ENCODE measurements around the gene PRPF8.
"Not testable (repeated sequence)": the region's sequence is repeated elsewhere in the genome, so short reads cannot be mapped to it uniquely, and the experiment has no call there.

PRPF8 gene

GRCh38 chr17:1713160-1713877 lies 28.7 kb upstream of the PRPF8 start:
- Histone ChIP-seq H3K36me3 (replicated peaks) (peaks cover 9% of the 10 kb centered on the region), H3K27me3 (ENCODE audit: low read depth) (no peaks in the 10 kb centered on the region), H3K4me1 (peaks cover 17% of the 10 kb centered on the region), H3K9me3 (no peaks in the 10 kb centered on the region), H3K4me3 (no peak overlapping the region)
- in situ Hi-C loops (cut with MboI; ENCODE audit: low sequenced_read_pairs) = loop anchor here (10.0 kb wide), 1 partner anchor 321 kb away; the partner anchor contains the start of gene DPH1
- no peak for DNase-seq (ENCODE audit: low spot score in 2 of 2)

- in situ Hi-C loops (cut with MboI; ENCODE audit: low sequenced_read_pairs) = loop anchor here (10.0 kb wide), 1 partner anchor 323 kb away; the partner anchor contains the start of gene DPH1
- DNase-seq (ENCODE audit: low spot score in 2 of 2) = no peak
These were observed 27.6 kb upstream of the PRPF8 start for GRCh38 chr17:1712271-1712670.

GRCh38 chr17:1711804-1712203 lies 27.1 kb upstream of the PRPF8 start:
- no peak for DNase-seq (ENCODE audit: low spot score in 2 of 2)
- Histone ChIP-seq H3K4me3 (no peak overlapping the region), H3K9me3 (no peaks in the 10 kb centered on the region), H3K4me1 (peaks cover 14% of the 10 kb centered on the region), H3K27me3 (ENCODE audit: low read depth) (no peaks in the 10 kb centered on the region), H3K36me3 (replicated peaks) (peaks cover 9% of the 10 kb centered on the region)
- in situ Hi-C loops (cut with MboI; ENCODE audit: low sequenced_read_pairs) = loop anchor here (10.0 kb wide), 1 partner anchor 323 kb away; the partner anchor contains the start of gene DPH1

More at GRCh38 chr17:1712271-1712670, 27.6 kb upstream of the PRPF8 start:
- H3K27me3 ChIP-seq (ENCODE audit: low read depth) = no peaks in the 10 kb centered on the region
- no peak overlapping the region for H3K4me3 ChIP-seq
- H3K4me1 ChIP-seq = peaks cover 14% of the 10 kb centered on the region
- H3K36me3 ChIP-seq (replicated peaks) = peaks cover 9% of the 10 kb centered on the region
- no peaks in the 10 kb centered on the region for H3K9me3 ChIP-seq

DNA sequence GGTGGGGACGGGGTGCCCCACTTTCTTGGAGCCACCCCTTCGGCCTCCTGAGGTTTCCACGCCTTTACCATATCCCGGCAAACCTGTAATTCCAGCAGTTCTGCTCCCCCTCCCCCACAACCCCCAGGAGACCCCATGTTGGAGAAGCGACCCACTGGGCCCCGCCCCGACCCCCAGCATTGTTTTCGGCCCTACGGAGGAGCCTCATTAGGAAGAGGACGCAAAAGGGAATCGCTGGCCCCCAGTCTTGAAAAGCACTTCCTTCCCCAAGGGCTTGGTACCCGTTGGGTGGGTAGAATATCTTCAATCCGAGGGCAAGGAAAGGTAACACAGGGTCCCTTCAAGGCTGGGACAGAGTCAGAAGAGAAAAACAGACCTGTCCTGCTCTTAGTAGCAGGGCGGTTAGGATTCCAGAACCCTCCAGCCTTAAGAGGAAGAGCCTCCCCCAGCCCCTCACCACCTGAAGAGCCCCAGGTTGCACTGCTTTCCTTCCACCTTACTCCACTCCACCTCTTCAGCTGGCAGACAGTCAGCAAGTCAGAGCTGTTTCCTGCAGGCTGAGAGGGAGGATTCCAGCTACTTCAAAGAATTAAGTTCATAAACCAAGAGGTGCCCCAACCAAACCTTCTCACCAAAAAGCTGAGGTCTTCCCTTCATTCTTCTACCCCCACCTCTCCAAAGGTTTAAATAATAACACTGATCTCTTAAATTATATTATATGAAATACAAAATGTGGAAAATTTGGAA lies 26.3 kb upstream of the PRPF8 start:
- H3K4me1 ChIP-seq = peaks cover 14% of the 10 kb centered on the region
- no peak for DNase-seq (ENCODE audit: low spot score in 2 of 2)
- in situ Hi-C loops (cut with MboI; ENCODE audit: low sequenced_read_pairs) = loop anchor here (10.0 kb wide), 1 partner anchor 324 kb away; the partner anchor contains the start of gene DPH1
- peaks cover 9% of the 10 kb centered on the region for H3K36me3 ChIP-seq (replicated peaks)
- no peaks in the 10 kb centered on the region for H3K27me3 ChIP-seq (ENCODE audit: low read depth)
- H3K9me3 ChIP-seq = no peaks in the 10 kb centered on the region
- H3K4me3 ChIP-seq = peak overlapping the region; percentile 55

DNA sequence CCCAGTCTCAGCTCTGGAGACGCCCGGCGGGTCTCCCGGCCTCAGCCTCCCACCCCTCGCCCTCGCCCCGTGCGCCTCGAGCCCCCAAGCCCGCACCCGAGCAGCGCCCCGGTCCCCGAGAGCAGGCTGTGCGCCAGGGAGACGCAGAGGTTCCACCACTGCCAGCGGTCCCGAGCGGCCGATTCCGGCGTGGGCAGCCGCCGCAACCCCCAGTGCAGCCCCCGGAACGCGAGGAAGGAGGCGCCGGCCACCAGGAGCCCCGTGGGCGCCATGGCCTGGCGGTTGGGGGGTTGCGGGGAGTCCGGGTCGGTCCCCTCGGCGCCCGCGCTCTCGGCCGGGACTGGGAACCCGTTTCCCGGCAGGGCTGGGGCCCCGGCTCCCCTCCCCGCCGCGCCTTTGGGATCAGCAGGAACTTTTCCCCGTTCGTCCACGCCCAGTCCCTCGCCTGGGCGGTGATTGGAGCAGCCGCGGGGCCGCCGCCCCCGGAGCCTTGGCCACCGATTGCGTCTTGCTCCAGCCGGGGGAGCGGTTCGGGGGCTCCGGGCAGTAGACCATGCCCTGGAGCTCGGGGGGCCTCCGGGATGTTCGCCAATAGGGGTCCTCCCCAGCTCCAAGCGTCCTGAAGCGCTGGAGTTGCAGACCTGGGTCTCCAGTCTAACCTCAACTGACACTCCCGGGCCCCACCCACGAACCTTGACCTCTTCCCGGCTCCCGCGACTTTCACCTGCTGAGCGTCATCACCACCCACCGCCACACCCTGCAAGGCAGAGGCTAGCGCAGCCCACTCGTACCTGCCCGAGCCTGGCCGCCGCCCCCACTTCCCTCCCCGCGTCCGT lies 25.5 kb upstream of the PRPF8 start, which contains the start of gene TLCD2:
Gene TLCD2 (minus strand): TSS at position 407 of the 836 bp plus-strand sequence. CDS start 135 bp downstream, at position 272.
- no peaks in the 10 kb centered on the region for H3K27me3 ChIP-seq (ENCODE audit: low read depth)
- in situ Hi-C loops (cut with MboI; ENCODE audit: low sequenced_read_pairs) = loop anchor here (10.0 kb wide), 1 partner anchor 325 kb away; the partner anchor contains the start of gene DPH1
- peak; percentile 64 to 83 for DNase-seq (ENCODE audit: low spot score in 2 of 2)
- H3K4me3 ChIP-seq = peak within 1 kb of the TSS; percentile 55
- no peaks in the 10 kb centered on the region for H3K9me3 ChIP-seq
- H3K4me1 ChIP-seq = peaks cover 14% of the 10 kb centered on the region
- peaks cover 9% of the 10 kb centered on the region for H3K36me3 ChIP-seq (replicated peaks)

GRCh38 chr17:1709403-1709951 lies 24.8 kb upstream of the PRPF8 start:
- H3K4me1 ChIP-seq = peaks cover 9% of the 10 kb centered on the region
- no peaks in the 10 kb centered on the region for H3K9me3 ChIP-seq
- DNase-seq (ENCODE audit: low spot score in 2 of 2) = peak in 1 of 2 experiments; percentile 31
- no peaks in the 10 kb centered on the region; the same call in 1 of the 2 replicates for H3K27me3 ChIP-seq (ENCODE audit: low read depth)
- peaks cover 9% of the 10 kb centered on the region for H3K36me3 ChIP-seq (replicated peaks)
- H3K4me3 ChIP-seq = peak overlapping the region; percentile 55
- in situ Hi-C loops (cut with MboI; ENCODE audit: low sequenced_read_pairs) = no loop called here

- H3K4me1 ChIP-seq; DNase-seq (ENCODE audit: low spot score in 2 of 2); H3K27me3 ChIP-seq (ENCODE audit: low read depth); H3K36me3 ChIP-seq (replicated peaks); in situ Hi-C loops (cut with MboI; ENCODE audit: low sequenced_read_pairs); H3K9me3 ChIP-seq; H3K4me3 ChIP-seq: not testable (repeated sequence)
These were observed 24.2 kb upstream of the PRPF8 start for GRCh38 chr17:1708791-1709346.

GRCh38 chr17:1707107-1707506 lies 22.4 kb upstream of the PRPF8 start:
- H3K4me1 ChIP-seq = no peaks in the 10 kb centered on the region; the same call in 1 of the 2 replicates
- in situ Hi-C loops (cut with MboI; ENCODE audit: low sequenced_read_pairs) = no loop called here
- no peaks in the 10 kb centered on the region; the same call in 1 of the 2 replicates for H3K36me3 ChIP-seq (replicated peaks)
- no peak overlapping the region for H3K4me3 ChIP-seq
- H3K9me3 ChIP-seq = no peaks in the 10 kb centered on the region
- DNase-seq (ENCODE audit: low spot score in 2 of 2) = no peak
- H3K27me3 ChIP-seq (ENCODE audit: low read depth) = no peaks in the 10 kb centered on the region; the same call in 1 of the 2 replicates

- H3K27me3 ChIP-seq (ENCODE audit: low read depth) = no peaks in the 10 kb centered on the region; the same call in 1 of the 2 replicates
- in situ Hi-C loops (cut with MboI; ENCODE audit: low sequenced_read_pairs) = no loop called here
- H3K9me3 ChIP-seq = no peaks in the 10 kb centered on the region
- H3K4me1 ChIP-seq = no peaks in the 10 kb centered on the region
- no peak overlapping the region for H3K4me3 ChIP-seq
- DNase-seq (ENCODE audit: low spot score in 2 of 2) = no peak
- H3K36me3 ChIP-seq (replicated peaks) = no peaks in the 10 kb centered on the region
These were observed 20.3 kb upstream of the PRPF8 start for GRCh38 chr17:1705004-1705403.

GRCh38 chr17:1703063-1703462 lies 18.4 kb upstream of the PRPF8 start:
- Histone ChIP-seq H3K4me3 (no peak overlapping the region), H3K27me3 (ENCODE audit: low read depth) (no peaks in the 10 kb centered on the region; the same call in 1 of the 2 replicates), H3K4me1 (no peaks in the 10 kb centered on the region), H3K36me3 (replicated peaks) (no peaks in the 10 kb centered on the region), H3K9me3 (no peaks in the 10 kb centered on the region)
- in situ Hi-C loops (cut with MboI; ENCODE audit: low sequenced_read_pairs) = no loop called here
- no peak for DNase-seq (ENCODE audit: low spot score in 2 of 2)

DNA sequence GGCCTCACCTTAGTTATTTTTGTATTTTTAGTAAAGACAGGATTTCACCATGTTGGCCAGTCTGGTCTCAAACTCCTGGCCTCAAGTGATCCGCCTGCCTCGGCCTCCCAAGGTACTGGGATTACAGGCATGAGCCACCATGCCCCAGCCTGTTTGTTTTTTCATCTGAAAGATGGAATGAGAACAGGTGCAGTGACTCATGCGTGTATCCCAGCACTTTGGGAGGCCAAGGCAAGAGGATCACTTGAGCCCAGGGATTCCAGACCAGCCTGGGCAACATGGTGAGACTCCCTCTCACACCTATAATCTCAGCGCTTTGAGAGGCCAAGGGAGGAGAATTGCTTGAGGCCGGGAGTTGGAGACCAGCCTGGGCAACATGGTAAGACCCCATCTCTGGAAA lies 15.2 kb upstream of the PRPF8 start:
- H3K27me3 ChIP-seq (ENCODE audit: low read depth); DNase-seq (ENCODE audit: low spot score in 2 of 2); H3K9me3 ChIP-seq; in situ Hi-C loops (cut with MboI; ENCODE audit: low sequenced_read_pairs); H3K36me3 ChIP-seq (replicated peaks); H3K4me3 ChIP-seq; H3K4me1 ChIP-seq: not testable (repeated sequence)

- Histone ChIP-seq H3K9me3 (no peaks in the 10 kb centered on the region), H3K36me3 (replicated peaks) (no peaks in the 10 kb centered on the region), H3K4me3 (no peak overlapping the region), H3K4me1 (no peaks in the 10 kb centered on the region), H3K27me3 (ENCODE audit: low read depth) (no peaks in the 10 kb centered on the region)
- in situ Hi-C loops (cut with MboI; ENCODE audit: low sequenced_read_pairs) = no loop called here
- DNase-seq (ENCODE audit: low spot score in 2 of 2) = no peak
These were observed 13.0 kb upstream of the PRPF8 start for GRCh38 chr17:1697681-1698080.

DNA sequence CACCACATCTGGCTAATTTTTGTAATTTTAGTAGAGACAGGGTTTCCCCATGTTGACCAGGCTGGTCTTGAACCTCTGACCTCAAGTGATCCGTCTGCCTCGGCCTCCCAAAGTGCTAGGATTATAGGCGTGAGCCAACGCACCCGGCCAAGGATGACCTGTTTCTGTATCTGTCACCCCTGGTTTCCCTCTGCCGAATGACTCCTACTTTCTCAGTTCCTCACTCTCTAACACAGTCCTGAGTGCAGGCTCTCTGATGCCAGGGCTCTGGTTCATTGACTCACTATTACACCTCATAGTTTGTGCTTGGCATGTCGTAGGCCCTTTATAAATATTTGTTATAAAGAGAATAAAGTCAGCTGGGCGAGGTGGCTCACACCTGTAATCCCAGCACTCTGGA lies 10.7 kb upstream of the PRPF8 start:
- Histone ChIP-seq H3K9me3 (no peaks in the 10 kb centered on the region), H3K36me3 (replicated peaks) (no peaks in the 10 kb centered on the region), H3K27me3 (ENCODE audit: low read depth) (no peaks in the 10 kb centered on the region), H3K4me3 (no peak overlapping the region), H3K4me1 (no peaks in the 10 kb centered on the region)
- in situ Hi-C loops (cut with MboI; ENCODE audit: low sequenced_read_pairs) = no loop called here
- DNase-seq (ENCODE audit: low spot score in 2 of 2) = no peak

Data from HAP-1 (cell line).